IMR-90 (cell line): ENCODE data around the gene VASH1. TPM values are rescaled to one million over a fixed set of nuclear protein-coding genes. Genes with fewer than 3 reads are reported as not detected.
A peak's percentile ranks its signal among the peaks of the same experiment; 100 is the strongest.

ENCODE experiments used
- ATAC-seq: fragments of 200-7000 bp; cut with Tn5 transposase; 2 replicates; pipeline ENCODE4 v1.9.1; 2020; ENCODE audit warnings: low read depth, mild to moderate bottlenecking, moderate library complexity
- BruUV-seq: library from RNA; stranded (reverse); fragments of 400-500 nt; replicated peaks from 2 replicates; lab custom pipeline; 2021; lab: Mats Ljungman, UMichigan
- CTCF ChIA-PET: fragments of 300-600 bp; formaldehyde crosslinking; extraction: SDS; loops from one replicate; lab custom pipeline; 2021; ENCODE audit warnings: antibody characterized with exemption; lab: Yijun Ruan, JAX
- POLR2A ChIA-PET: fragments of 300-600 bp; sonication (Branson Sonifier 250); formaldehyde crosslinking; loops from one replicate; lab custom pipeline; 2022; ENCODE audit warnings: antibody characterized with exemption; ENCODE audit not compliant: unreplicated experiment; lab: Charles Lee
- DNase-seq: peaks from one replicate; pipeline ENCODE4 v3.0.0; 2013
- H2AFZ ChIP-seq: replicated peaks from 2 replicates; pipeline ENCODE3; 2013; ENCODE audit warnings: low read length, mild to moderate bottlenecking; ENCODE audit not compliant: poor library complexity
- H2AK5ac ChIP-seq: 2 replicates; pipeline ENCODE4 v1.6.1; 2013; ENCODE audit warnings: low read depth, low read length, inconsistent platforms
- H2AK9ac ChIP-seq: replicated peaks from 2 replicates; pipeline ENCODE3; 2013; ENCODE audit warnings: mild to moderate bottlenecking, low read depth, low read length, moderate library complexity; ENCODE audit not compliant: poor library complexity
- H2BK120ac ChIP-seq: 2 replicates; pipeline ENCODE4 v1.6.1; 2013; ENCODE audit warnings: low read depth, low read length, inconsistent platforms
- H2BK15ac ChIP-seq: 3 replicates; pipeline ENCODE4 v1.6.1; 2013; ENCODE audit warnings: low read depth, low read length, inconsistent platforms
- H2BK20ac ChIP-seq: 2 replicates; pipeline ENCODE4 v1.6.1; 2013; ENCODE audit warnings: low read depth, mild to moderate bottlenecking, inconsistent platforms, low read length, moderate library complexity
- H2BK5ac ChIP-seq: 2 replicates; pipeline ENCODE4 v1.6.1; 2013; ENCODE audit warnings: mild to moderate bottlenecking, low read depth, low read length, inconsistent platforms; ENCODE audit not compliant: poor library complexity, severe bottlenecking
- H3K14ac ChIP-seq: replicated peaks from 2 replicates; pipeline ENCODE4 v1.6.1; 2013; ENCODE audit warnings: low read depth, low read length, inconsistent platforms
- H3K18ac ChIP-seq: 2 replicates; pipeline ENCODE4 v1.6.1; 2013; ENCODE audit warnings: low read depth, low read length, control low read depth
- H3K23ac ChIP-seq: 2 replicates; pipeline ENCODE4 v1.6.1; 2013; ENCODE audit warnings: low read depth, low read length, inconsistent platforms
- H3K27ac ChIP-seq: 2 replicates; pipeline ENCODE4 v1.5.1; 2013; ENCODE audit warnings: mild to moderate bottlenecking, control low read depth, low read length; ENCODE audit not compliant: insufficient read depth
- H3K27me3 ChIP-seq: 2 replicates; pipeline ENCODE4 v1.6.1; 2013; ENCODE audit warnings: low read length; ENCODE audit not compliant: control insufficient read depth, insufficient read depth
- H3K36me3 ChIP-seq: 2 replicates; pipeline ENCODE4 v1.6.1; 2013; ENCODE audit warnings: low read length, mixed read lengths; ENCODE audit not compliant: control insufficient read depth, insufficient read depth
- H3K4ac ChIP-seq: 2 replicates; pipeline ENCODE4 v1.6.1; 2013; ENCODE audit warnings: low read depth, low read length, inconsistent platforms
- H3K4me1 ChIP-seq: 2 replicates; pipeline ENCODE4 v1.6.1; 2013; ENCODE audit warnings: low read length, mixed read lengths; ENCODE audit not compliant: control insufficient read depth, insufficient read depth
- H3K4me2 ChIP-seq: 2 replicates; pipeline ENCODE4 v1.6.1; 2013; ENCODE audit warnings: low read depth, mild to moderate bottlenecking, control low read depth, low read length, moderate library complexity
- H3K4me3 ChIP-seq: 2 replicates; pipeline ENCODE4 v1.5.1; 2013; ENCODE audit warnings: low read depth, mild to moderate bottlenecking, control low read depth, low read length, moderate library complexity; ENCODE audit not compliant: insufficient read depth
- H3K56ac ChIP-seq: 2 replicates; pipeline ENCODE4 v1.6.1; 2013; ENCODE audit warnings: low read length, inconsistent platforms; ENCODE audit not compliant: insufficient read depth; ENCODE audit errors: extremely low read depth
- H3K79me1 ChIP-seq, 2 experiments: 2 replicates each; pipeline ENCODE4 v1.6.1; 2013; ENCODE audit warnings: low read length in 2 of 2, inconsistent platforms in 1 of 2, low read depth in 1 of 2
- H3K9ac ChIP-seq: 2 replicates; pipeline ENCODE4 v1.6.1; 2013; ENCODE audit warnings: low read depth, low read length, control low read depth
- H3K9me1 ChIP-seq: 2 replicates; pipeline ENCODE4 v1.6.1; 2013; ENCODE audit warnings: low read length, inconsistent platforms; ENCODE audit not compliant: insufficient read depth
- H3K9me3 ChIP-seq: 2 replicates; pipeline ENCODE4 v1.6.1; 2013; ENCODE audit warnings: low read length; ENCODE audit not compliant: control insufficient read depth, insufficient read depth
- H4K20me1 ChIP-seq: 2 replicates; pipeline ENCODE4 v1.6.1; 2013; ENCODE audit warnings: low read length, inconsistent platforms; ENCODE audit not compliant: insufficient read depth
- H4K5ac ChIP-seq: 2 replicates; pipeline ENCODE4 v1.6.1; 2013; ENCODE audit warnings: mild to moderate bottlenecking, low read depth, low read length, control low read depth
- H4K8ac ChIP-seq, 2 experiments: 2 replicates each; pipeline ENCODE4 v1.6.1; 2013; ENCODE audit warnings: low read depth in 2 of 2, low read length in 2 of 2, control low read depth in 1 of 2, inconsistent platforms in 1 of 2
- H4K91ac ChIP-seq: 2 replicates; pipeline ENCODE4 v1.6.1; 2013; ENCODE audit warnings: low read depth, low read length, inconsistent platforms; ENCODE audit not compliant: insufficient read depth
- BHLHE40 ChIP-seq: fragments of 150-350 bp; IDR thresholded peaks from 2 replicates; pipeline ENCODE4 v1.6.1; 2016; ENCODE audit warnings: mild to moderate bottlenecking, low read depth, low read length
- CEBPB ChIP-seq: IDR thresholded peaks from 2 replicates; pipeline ENCODE4 v1.6.1; 2012; ENCODE audit warnings: low read depth, low read length, improper control_type of control experiment
- FOS ChIP-seq: fragments of 150-350 bp; IDR thresholded peaks from 2 replicates; pipeline ENCODE4 v1.6.1; 2016; ENCODE audit warnings: low read depth, low read length
- MAZ ChIP-seq: IDR thresholded peaks from 2 replicates; pipeline ENCODE4 v1.6.1; 2012; ENCODE audit warnings: low read depth, mild to moderate bottlenecking, low read length, improper control_type of control experiment, moderate library complexity, borderline replicate concordance
- MXI1 ChIP-seq: IDR thresholded peaks from 2 replicates; pipeline ENCODE4 v1.6.1; 2012; ENCODE audit warnings: low read depth, mild to moderate bottlenecking, low read length, moderate library complexity, borderline replicate concordance
- NFE2L2 ChIP-seq: fragments of 150-350 bp; IDR thresholded peaks from 2 replicates; pipeline ENCODE4 v1.6.1; 2016; ENCODE audit warnings: low read depth, mild to moderate bottlenecking, low read length
- POLR2A ChIP-seq: IDR thresholded peaks from 2 replicates; pipeline ENCODE4 v1.6.1; 2012; ENCODE audit warnings: mild to moderate bottlenecking, low read depth, low read length
- RCOR1 ChIP-seq: IDR thresholded peaks from 2 replicates; pipeline ENCODE4 v1.6.1; 2012; ENCODE audit warnings: mild to moderate bottlenecking, low read length, improper control_type of control experiment; ENCODE audit not compliant: insufficient replicate concordance
- SMC3 ChIP-seq: fragments of 150-350 bp; IDR thresholded peaks from 2 replicates; pipeline ENCODE4 v1.6.1; 2016; ENCODE audit warnings: low read depth, mild to moderate bottlenecking, antibody characterized with exemption, low read length, moderate library complexity
- WGBS, 2 experiments: methylation state at CpG; one replicate each; pipeline versions ENCODE4 v1.1.5 to v1.1.7; 2013; ENCODE audit warnings: missing lambda C conversion rate in 2 of 2; ENCODE audit not compliant: insufficient read length in 1 of 2; ENCODE audit errors: extremely low coverage in 2 of 2; 5-methylcytosine and 5-hydroxymethylcytosine counted together
- dilution Hi-C: fragments of 300-500 bp; cut with HindIII; formaldehyde crosslinking; loops from one replicate; pipeline ENCODE4 v1.14.3; 2018; ENCODE audit warnings: low sequenced_read_pairs; ENCODE audit not compliant: unreplicated experiment
- in situ Hi-C: fragments of 300-500 bp; cut with MboI; formaldehyde crosslinking; loops from 3 replicates; pipeline ENCODE4 v1.14.3; 2019; ENCODE audit warnings: low sequenced_read_pairs, inconsistent platforms, mixed read lengths
- intact Hi-C: fragments of 100-400 bp; cut with micrococcal nuclease; formaldehyde crosslinking; loops from 2 replicates; pipeline ENCODE4 v1.10.0; 2022
- polyA plus RNA-seq, 3 experiments: library from polyadenylated mRNA; depleted of rRNA; stranded (reverse); fragments of >200 nt; gene quantifications; 2 replicates each; pipeline ENCODE4 v1.2.3, GENCODE V29; 2012; ENCODE audit warnings: low replicate concordance in 1 of 3
- total RNA-seq: library from RNA; depleted of rRNA; stranded (reverse); fragments of >200 nt; gene quantifications from 2 replicates; pipeline ENCODE4 v1.2.3, GENCODE V29; 2012
- TF ChIP-seq, protein P1 (sequence below): conservative IDR thresholded peaks from 2 replicates; pipeline ENCODE4 v1.5.1; 2012; ENCODE audit warnings: mild to moderate bottlenecking, low read depth, low read length, improper control_type of control experiment

Gene VASH1
- total and polyA plus RNA-seq, 2 of the 4 experiments (the other 2 are of a cell fraction) = 2.0 to 9.5 TPM

DNA sequence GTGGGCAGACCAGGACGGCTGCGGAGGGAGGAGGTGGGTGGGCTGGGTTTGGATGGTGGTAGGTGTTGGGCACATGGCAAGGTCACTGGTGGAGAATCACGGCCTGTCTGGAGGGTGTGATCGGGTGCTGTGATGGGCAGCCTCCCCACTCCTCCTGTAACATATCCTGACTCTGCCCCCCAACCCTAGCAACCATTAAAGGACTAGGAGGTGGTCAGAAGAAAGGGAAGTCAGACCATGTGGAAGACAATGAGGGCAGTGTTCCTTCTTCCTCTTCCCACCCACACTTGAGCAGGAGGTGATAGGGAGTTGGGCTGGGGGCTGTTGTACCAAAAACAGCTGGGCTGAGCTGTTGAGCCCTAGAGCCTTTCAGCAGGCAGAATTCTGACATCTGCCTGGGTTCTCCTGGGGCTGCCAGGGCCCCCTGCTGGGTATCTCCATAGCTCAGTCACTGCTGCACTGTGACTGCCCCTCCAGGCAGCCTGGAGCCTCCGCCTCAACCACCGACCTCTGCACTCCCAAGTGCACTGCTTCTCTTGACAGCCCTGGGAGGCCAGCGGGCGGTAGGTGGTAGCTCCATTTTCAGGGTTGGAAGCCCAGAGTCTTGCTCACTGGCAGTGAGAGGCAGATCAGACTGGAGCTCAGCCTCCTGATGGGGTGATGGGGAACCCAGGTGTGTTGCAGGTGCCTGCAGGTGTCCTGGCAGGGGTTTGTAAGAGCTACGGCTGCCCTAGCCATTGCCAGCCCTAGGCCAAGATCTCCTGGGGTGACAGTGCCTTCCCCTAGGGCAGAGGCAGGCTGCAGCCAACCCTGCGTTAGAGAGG, 15.4 kb downstream of the VASH1 start (continued):
- no peak for TF ChIP-seq CEBPB

DNA sequence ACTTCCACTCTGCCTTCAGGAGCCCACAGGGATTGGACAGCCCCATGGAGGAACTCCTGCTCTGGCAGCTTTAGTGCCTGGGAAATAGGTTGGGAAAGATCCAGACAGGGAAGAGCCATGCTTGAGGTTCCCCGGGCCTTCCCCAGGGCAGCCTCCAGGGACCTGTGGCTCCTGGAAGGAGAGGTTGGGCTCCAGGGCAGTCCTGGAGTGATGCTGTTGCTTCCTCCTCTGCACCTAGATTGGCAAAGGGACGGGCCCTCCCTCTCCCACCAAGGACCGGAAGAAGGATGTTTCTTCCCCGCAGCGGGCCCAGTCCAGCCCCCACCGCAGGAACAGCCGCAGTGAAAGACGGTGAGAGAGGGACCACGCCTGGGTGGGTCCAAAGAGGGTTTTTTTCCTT, 16.5 kb downstream of the VASH1 start:
- CTCF ChIA-PET = no interaction called here
- whole genome bisulfite sequencing, 2 experiments = no CpG with 5 or more reads among the region's 9 CpGs

More for the DNA sequence above, 16.5 kb downstream of the VASH1 start:
- DNase-seq = no peak
- Histone ChIP-seq H2AK5ac (no peak overlapping the region), H3K14ac (no peak overlapping the region), H3K36me3 (peaks cover 8% of the 10 kb centered on the region; the same call in 1 of the 2 replicates), H2BK20ac (no peak overlapping the region), H4K91ac (no peak overlapping the region), H3K9me3 (no peaks in the 10 kb centered on the region), H2BK120ac (no peak overlapping the region), H3K9me1 (peaks cover 7% of the 10 kb centered on the region; the same call in 1 of the 2 replicates), H2AFZ (no peak overlapping the region), H3K27ac (no peak overlapping the region), H3K4me2 (no peak overlapping the region), H3K4me1 (peaks cover 13% of the 10 kb centered on the region), H2AK9ac (peak overlapping the region; percentile 50), H3K23ac (no peak overlapping the region), H2BK5ac (no peak overlapping the region), H3K27me3 (no peaks in the 10 kb centered on the region), H3K18ac (no peak overlapping the region), H3K79me1 (no peaks in the 10 kb centered on the region), H2BK15ac (no peak overlapping the region), H3K4ac (no peak overlapping the region), H4K20me1 (no peaks in the 10 kb centered on the region), H4K8ac (no peak overlapping the region), H3K4me3 (no peak overlapping the region), H3K9ac (no peak overlapping the region), H3K56ac (no peak overlapping the region), H4K5ac (no peak overlapping the region)
- no peak for TF ChIP-seq RCOR1
- TF ChIP-seq, protein P1, sequence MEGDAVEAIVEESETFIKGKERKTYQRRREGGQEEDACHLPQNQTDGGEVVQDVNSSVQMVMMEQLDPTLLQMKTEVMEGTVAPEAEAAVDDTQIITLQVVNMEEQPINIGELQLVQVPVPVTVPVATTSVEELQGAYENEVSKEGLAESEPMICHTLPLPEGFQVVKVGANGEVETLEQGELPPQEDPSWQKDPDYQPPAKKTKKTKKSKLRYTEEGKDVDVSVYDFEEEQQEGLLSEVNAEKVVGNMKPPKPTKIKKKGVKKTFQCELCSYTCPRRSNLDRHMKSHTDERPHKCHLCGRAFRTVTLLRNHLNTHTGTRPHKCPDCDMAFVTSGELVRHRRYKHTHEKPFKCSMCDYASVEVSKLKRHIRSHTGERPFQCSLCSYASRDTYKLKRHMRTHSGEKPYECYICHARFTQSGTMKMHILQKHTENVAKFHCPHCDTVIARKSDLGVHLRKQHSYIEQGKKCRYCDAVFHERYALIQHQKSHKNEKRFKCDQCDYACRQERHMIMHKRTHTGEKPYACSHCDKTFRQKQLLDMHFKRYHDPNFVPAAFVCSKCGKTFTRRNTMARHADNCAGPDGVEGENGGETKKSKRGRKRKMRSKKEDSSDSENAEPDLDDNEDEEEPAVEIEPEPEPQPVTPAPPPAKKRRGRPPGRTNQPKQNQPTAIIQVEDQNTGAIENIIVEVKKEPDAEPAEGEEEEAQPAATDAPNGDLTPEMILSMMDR = no peak
- TF ChIP-seq FOS = no peak
- TF ChIP-seq POLR2A = no peak
- no peak for TF ChIP-seq NFE2L2
- no peak for TF ChIP-seq MAZ
- TF ChIP-seq MXI1 = no peak
- TF ChIP-seq BHLHE40 = no peak
- TF ChIP-seq SMC3 = no peak
- intact Hi-C loops (no loop called here), dilution Hi-C loops (no loop called here), in situ Hi-C loops (no loop called here)
- POLR2A ChIA-PET = no interaction called here
- no peak for ATAC-seq
- no TSS peak for BruUV-seq
